ENCODE data around the gene RAD51.

Gene RAD51

GRCh38 chr15:40762919-40763800 lies 68.2 kb downstream of the RAD51 start:
- DNase-seq (ENCODE audit: low read depth in 2 of 2), result peak in 1 of 2 donors; percentile 42

GRCh38 chr15:40763801-40764628 lies 69.0 kb downstream of the RAD51 start, which contains the start of gene GCHFR:
Gene GCHFR, plus strand, starts transcription at chr15:40764068. Its CDS starts 113 bp downstream, at chr15:40764181.
- DNase-seq (ENCODE audit: low read depth in 2 of 2), result peak; percentile 52 to 60

- DNase-seq (ENCODE audit: low read depth in 2 of 2), result no peak
Measured at GRCh38 chr15:40764629-40765103, 69.7 kb downstream of the RAD51 start.

- DNase-seq (ENCODE audit: low read depth in 2 of 2), result no peak
Measured at GRCh38 chr15:40766194-40766815, 71.3 kb downstream of the RAD51 start.

- DNase-seq (ENCODE audit: low read depth in 2 of 2), result no peak
Measured at GRCh38 chr15:40766906-40767837, 72.2 kb downstream of the RAD51 start.

GRCh38 chr15:40767838-40768500 lies 73.0 kb downstream of the RAD51 start:
- DNase-seq (ENCODE audit: low read depth in 2 of 2), result no peak

- DNase-seq (ENCODE audit: low read depth in 2 of 2), result no peak
Measured at GRCh38 chr15:40768521-40769273, 73.7 kb downstream of the RAD51 start.

GRCh38 chr15:40769274-40770146 lies 74.5 kb downstream of the RAD51 start, which contains the start of gene C15orf62:
Gene C15orf62, plus strand, starts transcription at chr15:40769980. Its CDS starts 516 bp downstream, at chr15:40770496.
- DNase-seq (ENCODE audit: low read depth in 2 of 2), result peak; percentile 43 to 48

GRCh38 chr15:40770147-40770721 lies 75.3 kb downstream of the RAD51 start:
- DNase-seq (ENCODE audit: low read depth in 2 of 2), result no peak

- DNase-seq (ENCODE audit: low read depth in 2 of 2), result no peak
Measured at GRCh38 chr15:40771242-40771641, 76.3 kb downstream of the RAD51 start.

GRCh38 chr15:40772014-40772413 lies 77.0 kb downstream of the RAD51 start:
- no peak for DNase-seq (ENCODE audit: low read depth in 2 of 2)

GRCh38 chr15:40773496-40773895 lies 78.5 kb downstream of the RAD51 start:
- no peak for DNase-seq (ENCODE audit: low read depth in 2 of 2)

- no peak for DNase-seq (ENCODE audit: low read depth in 2 of 2)
Measured at GRCh38 chr15:40773902-40774301, 78.9 kb downstream of the RAD51 start.

- no peak for DNase-seq (ENCODE audit: low read depth in 2 of 2)
Measured at GRCh38 chr15:40775007-40775406, 80.0 kb downstream of the RAD51 start.

- no peak for DNase-seq (ENCODE audit: low read depth in 2 of 2)
Measured at GRCh38 chr15:40775740-40776536, 81.0 kb downstream of the RAD51 start.

- DNase-seq (ENCODE audit: low read depth in 2 of 2), result peak in 1 of 2 donors; percentile 26
Measured at GRCh38 chr15:40776537-40777141, 81.7 kb downstream of the RAD51 start.
